Nephron progenitor cell (in vitro differentiated cells): ENCODE measurements around the gene ABR.
A peak's percentile ranks its signal among the peaks of the same experiment; 100 is the strongest.

Experiments
- DNase-seq: peaks from one replicate; pipeline ENCODE4 v3.0.0; 2021
- H3K27ac Mint-ChIP-seq: 2 replicates; pipeline ENCODE4 v1.8.0; 2021; ENCODE audit warnings: mild to moderate bottlenecking, moderate library complexity, mixed read lengths
- H3K27me3 Mint-ChIP-seq: 2 replicates; pipeline ENCODE4 v1.8.0; 2021; ENCODE audit warnings: mild to moderate bottlenecking, low read depth, mixed read lengths; ENCODE audit not compliant: poor library complexity
- H3K36me3 Mint-ChIP-seq: 2 replicates; pipeline ENCODE4 v1.8.0; 2021; ENCODE audit warnings: low read depth, mixed read lengths
- H3K4me1 Mint-ChIP-seq: 2 replicates; pipeline ENCODE4 v1.8.0; 2021; ENCODE audit warnings: mixed read lengths
- H3K4me3 Mint-ChIP-seq: 2 replicates; pipeline ENCODE4 v1.8.0; 2021; ENCODE audit warnings: mild to moderate bottlenecking, moderate library complexity, mixed read lengths
- H3K9me3 Mint-ChIP-seq: 2 replicates; pipeline ENCODE4 v1.8.0; 2021; ENCODE audit warnings: mild to moderate bottlenecking, moderate library complexity, mixed read lengths
- CTCF ChIP-seq: fragments of 200-600 bp; sonication (generic); IDR thresholded peaks from 2 replicates; pipeline ENCODE4 v1.5.0; 2021; ENCODE audit warnings: antibody characterized with exemption

ABR gene

DNA sequence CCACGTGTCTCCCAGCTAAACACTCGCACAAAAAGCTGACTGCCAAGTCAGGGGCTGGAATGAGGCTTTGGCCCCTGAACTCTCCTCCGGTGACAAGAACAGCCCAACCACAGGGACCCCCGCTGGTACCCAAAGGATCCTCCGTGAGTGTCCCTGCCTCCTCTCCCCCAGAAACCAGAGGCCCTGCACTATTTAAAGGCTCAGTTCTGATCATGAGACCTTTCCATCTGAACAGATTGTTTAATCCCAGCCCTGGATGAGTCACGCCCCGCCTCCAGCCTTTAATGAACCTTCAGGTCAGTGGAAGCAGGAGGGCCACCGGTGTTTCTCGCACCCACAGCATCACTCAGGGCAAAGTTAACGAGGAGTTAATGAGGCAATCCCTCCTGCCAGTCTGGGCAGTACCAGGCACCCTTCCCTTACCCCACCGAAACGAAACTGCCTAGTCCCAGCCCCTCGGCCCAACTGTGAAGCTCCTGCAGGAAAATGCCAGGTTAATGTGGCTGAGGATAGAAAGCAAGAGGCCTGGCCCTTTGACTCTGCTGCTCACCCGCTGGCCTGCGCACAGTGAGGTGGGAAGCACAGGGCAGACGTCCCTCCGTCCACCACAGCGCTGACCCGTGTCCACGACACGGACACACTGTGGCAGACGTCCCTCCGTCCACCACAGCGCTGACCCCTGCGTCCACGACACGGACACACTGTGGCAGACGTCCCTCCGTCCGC is 150.4 kb downstream of the ABR start:
- H3K27ac Mint-ChIP-seq: peak overlapping the region; percentile 61
- H3K9me3 Mint-ChIP-seq: no peaks in the 10 kb centered on the region
- DNase-seq: no peak
- no peak for TF ChIP-seq CTCF
- peaks cover 10% of the 10 kb centered on the region for H3K36me3 Mint-ChIP-seq
- H3K27me3 Mint-ChIP-seq: peaks cover 9% of the 10 kb centered on the region
- H3K4me3 Mint-ChIP-seq: no peak overlapping the region
- peaks cover 53% of the 10 kb centered on the region for H3K4me1 Mint-ChIP-seq

GRCh38 chr17:1027044-1027443 is 152.7 kb downstream of the ABR start:
- Mint-ChIP-seq H3K36me3 (peaks cover 10% of the 10 kb centered on the region), H3K9me3 (no peaks in the 10 kb centered on the region), H3K27me3 (peaks cover 5% of the 10 kb centered on the region), H3K4me1 (peaks cover 33% of the 10 kb centered on the region), H3K27ac (no peak overlapping the region), H3K4me3 (no peak overlapping the region)
- TF ChIP-seq CTCF: no peak
- no peak for DNase-seq

DNA sequence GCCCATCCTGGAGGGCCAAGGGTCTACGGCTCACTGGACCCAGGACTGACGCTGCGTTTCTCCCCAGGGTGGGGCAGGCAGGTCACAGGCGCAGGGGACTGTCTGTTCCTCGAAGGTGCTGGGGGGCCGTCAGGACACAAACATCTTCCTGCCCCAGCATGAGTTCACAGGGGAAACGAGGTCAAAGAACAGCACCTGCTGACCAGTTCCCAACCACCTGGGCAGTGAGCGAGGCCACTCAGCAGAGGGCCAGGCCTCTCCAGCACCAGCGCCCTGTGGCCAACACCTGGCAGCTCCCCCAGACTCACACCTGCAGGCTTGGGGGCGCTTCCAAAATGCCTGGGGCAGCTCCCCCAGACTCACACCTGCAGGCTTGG is 153.2 kb downstream of the ABR start:
- H3K4me1 Mint-ChIP-seq: peaks cover 32% of the 10 kb centered on the region
- no peak overlapping the region for H3K27ac Mint-ChIP-seq
- no peaks in the 10 kb centered on the region for H3K9me3 Mint-ChIP-seq
- peaks cover 10% of the 10 kb centered on the region for H3K36me3 Mint-ChIP-seq
- no peak for DNase-seq
- H3K4me3 Mint-ChIP-seq: no peak overlapping the region
- H3K27me3 Mint-ChIP-seq: peaks cover 5% of the 10 kb centered on the region
- no peak for TF ChIP-seq CTCF

DNA sequence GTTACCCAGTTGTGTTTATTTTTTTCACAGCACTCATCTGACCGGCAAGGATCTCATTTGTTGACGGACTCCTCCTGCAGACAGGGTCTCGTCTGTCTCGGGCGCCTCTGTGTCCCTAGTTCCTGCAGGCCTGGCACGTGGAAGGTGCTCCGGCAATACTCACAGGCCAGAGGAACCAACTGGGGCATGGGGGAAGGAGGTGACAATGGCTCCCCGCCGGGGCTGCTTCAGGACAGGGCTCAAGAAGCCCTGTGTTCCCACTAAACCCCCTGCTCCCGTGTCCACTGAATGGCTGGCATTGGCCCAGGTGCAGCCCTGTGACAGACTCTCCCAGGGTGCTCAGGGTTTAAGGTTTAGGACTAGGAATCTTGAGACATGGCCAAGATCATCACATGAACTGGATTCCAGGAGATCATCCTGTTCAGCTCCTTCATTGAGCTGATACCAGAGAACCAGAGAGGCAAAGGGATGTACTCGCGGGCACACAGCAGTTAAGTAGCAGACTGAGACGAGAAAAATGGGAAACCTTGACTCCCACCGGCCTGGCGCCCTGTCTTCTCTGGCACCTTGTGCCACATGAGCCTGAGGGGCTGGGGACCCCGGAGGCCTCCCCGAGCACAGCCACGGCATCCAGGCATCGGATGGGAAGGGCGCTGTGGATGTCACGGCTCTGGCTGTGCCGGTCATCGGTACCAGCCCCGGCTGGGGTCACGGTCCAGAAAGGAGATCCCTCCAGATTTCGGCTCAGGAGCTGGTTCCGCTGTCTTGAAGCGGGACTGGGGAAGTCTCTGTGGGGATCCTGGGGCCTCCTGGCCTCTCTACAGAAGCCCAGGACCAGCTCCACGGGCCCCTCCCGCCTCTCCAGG is 153.8 kb downstream of the ABR start:
- peaks cover 29% of the 10 kb centered on the region for H3K4me1 Mint-ChIP-seq
- no peaks in the 10 kb centered on the region for H3K9me3 Mint-ChIP-seq
- H3K27me3 Mint-ChIP-seq: peaks cover 5% of the 10 kb centered on the region
- DNase-seq: no peak
- peaks cover 10% of the 10 kb centered on the region for H3K36me3 Mint-ChIP-seq
- peak overlapping the region; percentile 91 for H3K27ac Mint-ChIP-seq
- TF ChIP-seq CTCF: no peak
- no peak overlapping the region for H3K4me3 Mint-ChIP-seq

DNA sequence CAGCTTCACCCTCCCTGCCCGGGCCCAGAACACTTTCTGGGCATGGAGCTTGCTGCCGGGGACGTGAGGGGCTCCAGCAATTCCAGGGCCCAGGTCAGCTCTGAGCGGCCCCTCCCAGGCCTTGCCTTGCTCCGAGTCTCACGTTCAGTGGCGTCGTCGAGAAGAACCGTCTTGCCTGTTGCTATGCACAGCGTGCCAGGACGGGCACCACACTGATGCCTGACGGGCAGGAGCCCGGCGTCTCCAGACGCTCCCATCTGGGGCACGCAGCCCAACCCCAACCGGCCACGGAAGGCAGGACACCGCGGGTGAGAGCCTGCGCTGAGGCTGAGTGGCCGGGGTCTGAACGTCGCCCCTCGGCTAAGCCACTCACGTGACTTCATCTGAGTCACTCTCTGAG is 155.7 kb downstream of the ABR start:
- H3K9me3 Mint-ChIP-seq: no peaks in the 10 kb centered on the region

More for the DNA sequence above, 155.7 kb downstream of the ABR start:
- peaks cover 6% of the 10 kb centered on the region for H3K27me3 Mint-ChIP-seq
- DNase-seq: no peak
- H3K4me3 Mint-ChIP-seq: no peak overlapping the region
- peaks cover 18% of the 10 kb centered on the region for H3K4me1 Mint-ChIP-seq
- H3K27ac Mint-ChIP-seq: no peak overlapping the region
- peaks cover 17% of the 10 kb centered on the region for H3K36me3 Mint-ChIP-seq
- TF ChIP-seq CTCF: no peak
